HG03045 (cell line): Measurements from ENCODE around the gene FADS3.

Experiments
- ATAC-seq: cut with Tn5 transposase; IDR thresholded peaks from one replicate; pipeline ENCODE4 v1.9.1; 2021; ENCODE audit warnings: mild to moderate bottlenecking, moderate library complexity; ENCODE audit not compliant: unreplicated experiment

Gene FADS3

GRCh38 chr11:61900251-61900650 lies 8.9 kb upstream of the FADS3 start:
- ATAC-seq = no peak

GRCh38 chr11:61899146-61899841 lies 7.9 kb upstream of the FADS3 start:
- ATAC-seq = peak; percentile 55

- no peak for ATAC-seq
Observed at GRCh38 chr11:61898247-61898582, 6.9 kb upstream of the FADS3 start.

- no peak for ATAC-seq
Observed at GRCh38 chr11:61897387-61898246, 6.3 kb upstream of the FADS3 start.

GRCh38 chr11:61896665-61897386 lies 5.5 kb upstream of the FADS3 start:
- ATAC-seq = no peak

- ATAC-seq = no peak
Observed at GRCh38 chr11:61895718-61896059, 4.3 kb upstream of the FADS3 start.

GRCh38 chr11:61895046-61895717 lies 3.8 kb upstream of the FADS3 start:
- no peak for ATAC-seq

GRCh38 chr11:61893981-61894380 lies 2.6 kb upstream of the FADS3 start:
- ATAC-seq = no peak

- ATAC-seq = peak; percentile 20
Observed at GRCh38 chr11:61892085-61892370, 683 bp upstream of the FADS3 start.

GRCh38 chr11:61890529-61891330 lies 615 bp downstream of the FADS3 start:
- ATAC-seq = peak; percentile 33

- ATAC-seq = no peak
Observed at GRCh38 chr11:61889831-61890230, 1.5 kb downstream of the FADS3 start.

- no peak for ATAC-seq
Observed at GRCh38 chr11:61888590-61888989, 2.8 kb downstream of the FADS3 start.

- no peak for ATAC-seq
Observed at GRCh38 chr11:61887839-61888494, 3.4 kb downstream of the FADS3 start.

- ATAC-seq = no peak
Observed at GRCh38 chr11:61886643-61887042, 4.7 kb downstream of the FADS3 start.

- ATAC-seq = no peak
Observed at GRCh38 chr11:61885784-61886580, 5.4 kb downstream of the FADS3 start.

GRCh38 chr11:61885166-61885778 lies 6.1 kb downstream of the FADS3 start:
- no peak for ATAC-seq

- no peak for ATAC-seq
Observed at GRCh38 chr11:61883947-61884346, 7.4 kb downstream of the FADS3 start.

GRCh38 chr11:61883327-61883726 lies 8.0 kb downstream of the FADS3 start:
- no peak for ATAC-seq

- no peak for ATAC-seq
Observed at GRCh38 chr11:61882879-61883278, 8.5 kb downstream of the FADS3 start.
